Sigmoid colon (tissue), 7 donors: ENCODE results near the gene TALDO1. TPM values are rescaled to one million over a fixed set of nuclear protein-coding genes. Genes with fewer than 3 reads are reported as not detected.

ENCODE experiments used
- DNase-seq: peaks from one replicate; pipeline ENCODE4 v3.0.0-alpha.2; 2019
- H3K27ac ChIP-seq, 4 donors: fragments of 200-600 bp; sonication (generic); one replicate each; pipeline ENCODE4 v1.5.1; 2016 to 2019; ENCODE audit warnings: mild to moderate bottlenecking in 1 of 4
- H3K27me3 ChIP-seq, 3 donors: fragments of 200-600 bp; sonication (generic); one replicate each; pipeline ENCODE4 v1.5.1; 2019; ENCODE audit warnings: mild to moderate bottlenecking in 1 of 3
- H3K36me3 ChIP-seq, 4 donors: fragments of 200-600 bp; sonication (generic); one replicate each; pipeline ENCODE4 v1.5.1; 2016 to 2019
- H3K4me1 ChIP-seq, 4 donors: fragments of 200-600 bp; sonication (generic); one replicate each; pipeline ENCODE4 v1.5.1; 2017 to 2019
- H3K4me3 ChIP-seq, 4 donors: fragments of 200-600 bp; sonication (generic); one replicate each; pipeline ENCODE4 v1.5.1; 2017 to 2019; ENCODE audit warnings: mild to moderate bottlenecking in 2 of 4, moderate library complexity in 1 of 4
- H3K9me3 ChIP-seq, 4 donors: fragments of 200-600 bp in 3 of 4; sonication (generic) in 3 of 4; one replicate each; pipeline versions ENCODE4 v1.5.1 to v1.6.1; 2013 to 2019
- EP300 ChIP-seq, 4 donors: sonication (generic); formaldehyde crosslinking; IDR thresholded peaks; one replicate each; pipeline ENCODE4 v1.6.1; 2017; ENCODE audit warnings: antibody characterized with exemption in 4 of 4
- POLR2A ChIP-seq, 2 donors: fragments of 450-650 bp; IDR thresholded peaks; one replicate each; pipeline ENCODE4 v1.6.1; 2016; ENCODE audit warnings: antibody characterized with exemption in 2 of 2, mild to moderate bottlenecking in 2 of 2, moderate library complexity in 2 of 2
- POLR2AphosphoS5 ChIP-seq, 4 donors: sonication (generic); formaldehyde crosslinking; IDR thresholded peaks; one replicate each; pipeline ENCODE4 v1.6.1; 2017; ENCODE audit warnings: antibody characterized with exemption in 4 of 4
- WGBS, 2 donors: extraction: QIAGEN DNeasy Blood & Tissue Kit; methylation state at CpG; one replicate each; pipeline ENCODE4 v1.1.7; 2013; 5-methylcytosine and 5-hydroxymethylcytosine counted together
- intact Hi-C: fragments of 100-400 bp; cut with DNase I; formaldehyde crosslinking; loops from one replicate; pipeline ENCODE4 v1.15.1; 2023
- polyA plus RNA-seq, 3 donors: library from polyadenylated mRNA; stranded (reverse); fragments of 200-250 nt; gene quantifications; one replicate each; pipeline ENCODE4 v1.2.3, GENCODE V29; 2013
- total RNA-seq, 4 donors: library from RNA; depleted of rRNA; stranded (reverse); fragments of >200 nt; gene quantifications; one replicate each; pipeline ENCODE4 v1.1.0, GENCODE V29; 2016
- TF ChIP-seq, protein P1 (sequence below), 4 experiments: fragments of 450-650 bp in 3 of 4; fragments of 200-600 bp in 1 of 4; IDR thresholded peaks; one replicate each; pipeline ENCODE4 v1.5.1; 2016 to 2019; ENCODE audit warnings: antibody characterized with exemption in 4 of 4, mild to moderate bottlenecking in 3 of 4, moderate library complexity in 2 of 4
- donor health status: healthy with polysubstance abuse.
- donor health status: Bipolar disorder and iron deficiency.
- donor health status: healthy.

Gene TALDO1
- total and polyA plus RNA-seq, 7 donors, result 94.6 to 177 (median 133) TPM

DNA sequence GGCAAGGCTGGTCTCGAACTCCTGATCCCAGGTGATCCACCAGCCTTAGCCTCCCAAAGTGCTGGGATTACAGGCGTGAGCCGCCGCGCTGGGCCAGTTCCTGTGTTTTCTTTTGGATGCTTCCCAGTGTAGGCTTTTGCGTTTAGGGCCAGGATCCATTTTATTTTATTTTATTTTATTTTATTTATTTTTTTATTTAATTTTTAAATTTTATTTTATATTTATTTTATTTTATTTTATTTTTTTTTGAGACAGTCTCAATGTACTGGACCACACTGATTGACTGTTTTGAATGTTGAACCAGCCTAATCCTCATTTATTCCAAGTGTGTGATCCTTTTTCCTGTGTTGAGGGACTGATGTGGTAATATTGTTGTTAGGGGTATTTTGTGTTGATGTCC lies 32.8 kb upstream of the TALDO1 start:
- H3K9me3 ChIP-seq, result no peaks in the 10 kb centered on the region
- TF ChIP-seq, protein P1, sequence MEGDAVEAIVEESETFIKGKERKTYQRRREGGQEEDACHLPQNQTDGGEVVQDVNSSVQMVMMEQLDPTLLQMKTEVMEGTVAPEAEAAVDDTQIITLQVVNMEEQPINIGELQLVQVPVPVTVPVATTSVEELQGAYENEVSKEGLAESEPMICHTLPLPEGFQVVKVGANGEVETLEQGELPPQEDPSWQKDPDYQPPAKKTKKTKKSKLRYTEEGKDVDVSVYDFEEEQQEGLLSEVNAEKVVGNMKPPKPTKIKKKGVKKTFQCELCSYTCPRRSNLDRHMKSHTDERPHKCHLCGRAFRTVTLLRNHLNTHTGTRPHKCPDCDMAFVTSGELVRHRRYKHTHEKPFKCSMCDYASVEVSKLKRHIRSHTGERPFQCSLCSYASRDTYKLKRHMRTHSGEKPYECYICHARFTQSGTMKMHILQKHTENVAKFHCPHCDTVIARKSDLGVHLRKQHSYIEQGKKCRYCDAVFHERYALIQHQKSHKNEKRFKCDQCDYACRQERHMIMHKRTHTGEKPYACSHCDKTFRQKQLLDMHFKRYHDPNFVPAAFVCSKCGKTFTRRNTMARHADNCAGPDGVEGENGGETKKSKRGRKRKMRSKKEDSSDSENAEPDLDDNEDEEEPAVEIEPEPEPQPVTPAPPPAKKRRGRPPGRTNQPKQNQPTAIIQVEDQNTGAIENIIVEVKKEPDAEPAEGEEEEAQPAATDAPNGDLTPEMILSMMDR (IDR thresholded peaks at IDR 0.05), result no peak
- H3K27ac ChIP-seq, result no peak overlapping the region
- intact Hi-C loops, result no loop called here
- DNase-seq, result no peak
- H3K36me3 ChIP-seq, result no peaks in the 10 kb centered on the region
- H3K4me1 ChIP-seq, result peaks cover 0 to 6% (median 2%) of the 10 kb centered on the region in 4 donors
- 96% methylated on average over 6 of the region's 6 CpGs for WGBS, 2 donors
- no peak overlapping the region for H3K4me3 ChIP-seq
- H3K27me3 ChIP-seq, result peaks cover 0 to 22% (median 7%) of the 10 kb centered on the region in 3 donors

DNA sequence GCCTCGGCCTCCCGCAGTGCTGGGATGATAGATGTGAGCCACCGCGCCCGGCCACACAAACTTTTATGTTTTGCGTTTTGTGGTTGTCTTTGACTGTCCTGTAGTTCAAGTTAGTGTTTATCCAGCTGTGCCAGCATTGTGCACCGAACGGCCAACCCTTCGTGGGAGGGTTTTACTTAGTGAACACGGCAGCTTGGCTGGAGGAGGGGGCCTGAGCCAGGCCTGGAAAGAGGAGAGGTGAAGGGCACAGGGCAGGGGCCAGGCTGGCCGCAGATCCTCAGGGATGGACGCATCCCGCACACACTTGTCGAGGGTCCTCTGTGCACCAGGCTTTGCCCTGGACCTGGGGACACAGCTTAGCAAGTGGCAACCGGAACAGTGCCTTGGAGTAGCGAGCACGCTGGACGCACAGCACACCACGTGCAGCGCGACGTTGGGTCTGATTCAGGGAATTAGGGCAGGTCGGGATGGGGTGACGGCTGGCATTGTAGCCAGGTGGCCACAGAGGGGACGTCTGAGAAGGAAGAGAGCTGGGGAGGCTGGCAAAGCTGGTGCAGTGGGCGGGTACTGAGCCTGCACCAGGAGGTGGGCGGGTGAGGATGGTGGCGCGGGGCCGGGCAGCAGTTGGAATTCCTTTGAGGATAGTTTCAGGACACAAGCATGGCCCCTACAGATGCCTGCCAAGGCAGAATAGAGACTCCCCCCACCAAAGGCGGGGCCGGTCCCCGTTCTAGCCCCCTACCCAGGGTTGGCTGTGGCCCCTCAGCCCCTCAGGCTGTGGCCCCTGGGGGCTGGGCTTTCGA lies 27.8 kb upstream of the TALDO1 start:
- H3K4me3 ChIP-seq, result no peak overlapping the region
- H3K27me3 ChIP-seq, result peaks cover 26 to 52% (median 46%) of the 10 kb centered on the region in 3 donors
- no peaks in the 10 kb centered on the region for H3K9me3 ChIP-seq
- H3K27ac ChIP-seq, result no peak overlapping the region
- peaks cover 0 to 22% (median 17%) of the 10 kb centered on the region in 4 donors for H3K4me1 ChIP-seq
- 68 to 83% methylated on average over 34 of the region's 34 CpGs for WGBS, 2 donors
- TF ChIP-seq POLR2AphosphoS5 (IDR thresholded peaks at IDR 0.05), result no peak
- TF ChIP-seq POLR2A (IDR thresholded peaks at IDR 0.05), result no peak
- TF ChIP-seq EP300 (IDR thresholded peaks at IDR 0.05), result no peak
- TF ChIP-seq, protein P1 (IDR thresholded peaks at IDR 0.05), result no peak
- DNase-seq, result no peak
- H3K36me3 ChIP-seq, result no peaks in the 10 kb centered on the region
- intact Hi-C loops, result no loop called here

GRCh38 chr11:720017-720641 lies 27.1 kb upstream of the TALDO1 start:
- Histone ChIP-seq H3K4me3 (peak overlapping the region in 1 of 4 donors; percentile 24), H3K4me1 (peaks cover 0 to 22% (median 17%) of the 10 kb centered on the region in 4 donors), H3K36me3 (no peaks in the 10 kb centered on the region), H3K27ac (no peak overlapping the region), H3K27me3 (peaks cover 30 to 60% (median 53%) of the 10 kb centered on the region in 3 donors), H3K9me3 (no peaks in the 10 kb centered on the region)
- TF ChIP-seq EP300 (IDR thresholded peaks at IDR 0.05) (no peak), POLR2A (IDR thresholded peaks at IDR 0.05) (no peak), POLR2AphosphoS5 (IDR thresholded peaks at IDR 0.05) (no peak)
- TF ChIP-seq, protein P1 (IDR thresholded peaks at IDR 0.05), result no peak
- no peak for DNase-seq
- WGBS, 2 donors, result 71 to 76% methylated on average over 35 of the region's 35 CpGs
- intact Hi-C loops, result no loop called here

GRCh38 chr11:720642-721246 lies 26.5 kb upstream of the TALDO1 start:
- Histone ChIP-seq H3K4me1 (peaks cover 0 to 26% (median 21%) of the 10 kb centered on the region in 4 donors), H3K9me3 (no peaks in the 10 kb centered on the region), H3K27me3 (peaks cover 35 to 66% (median 59%) of the 10 kb centered on the region in 3 donors), H3K36me3 (no peaks in the 10 kb centered on the region), H3K4me3 (peak overlapping the region in 2 of 4 donors; percentile 15 to 24), H3K27ac (no peak overlapping the region)
- TF ChIP-seq POLR2AphosphoS5 (IDR thresholded peaks at IDR 0.05) (no peak), POLR2A (IDR thresholded peaks at IDR 0.05) (no peak), EP300 (IDR thresholded peaks at IDR 0.05) (no peak)
- TF ChIP-seq, protein P1 (IDR thresholded peaks at IDR 0.05), result no peak
- WGBS, 2 donors, result 12 to 22% methylated on average over 53 of the region's 53 CpGs
- DNase-seq, result no peak
- intact Hi-C loops, result no loop called here
